Right atrium auricular region (tissue), 2 donors: ENCODE results near the gene FAM8A1. TPM values are rescaled to one million over a fixed set of nuclear protein-coding genes. Genes with fewer than 3 reads are reported as not detected.
"Not testable (repeated sequence)": the region's sequence is repeated elsewhere in the genome, so short reads cannot be mapped to it uniquely, and the experiment has no call there.

Experiments used
- DNase-seq: peaks from one replicate; pipeline ENCODE4 v3.0.0-alpha.2; 2019; ENCODE audit warnings: low spot score
- H3K27ac ChIP-seq, 2 donors: fragments of 200-600 bp; sonication (generic); 1 replicate in 1 of 2; 2 replicates in 1 of 2; pipeline ENCODE4 v1.5.1; 2016 to 2019
- H3K27me3 ChIP-seq, 2 donors: fragments of 200-600 bp; sonication (generic); one replicate each; pipeline versions ENCODE4 v1.5.1 to v1.6.0; 2017 to 2019
- H3K36me3 ChIP-seq: fragments of 200-600 bp; sonication (generic); one replicate; pipeline ENCODE4 v1.5.1; 2016
- H3K4me1 ChIP-seq, 2 donors: fragments of 200-600 bp; sonication (generic); one replicate each; pipeline versions ENCODE4 v1.5.1 to v1.6.0; 2017 to 2019
- H3K4me3 ChIP-seq, 2 donors: fragments of 200-600 bp; sonication (generic); 1 replicate in 1 of 2; 2 replicates in 1 of 2; pipeline ENCODE4 v1.5.1; 2017 to 2019; ENCODE audit warnings: mild to moderate bottlenecking in 1 of 2, moderate library complexity in 1 of 2
- H3K9me3 ChIP-seq, 2 donors: fragments of 200-600 bp; sonication (generic); one replicate each; pipeline ENCODE4 v1.5.1; 2019
- CTCF ChIP-seq, 2 donors: fragments of 200-600 bp; sonication (generic); IDR thresholded peaks; one replicate each; pipeline ENCODE4 v1.5.1; 2019; ENCODE audit warnings: antibody characterized with exemption in 2 of 2
- total RNA-seq, 2 donors: library from RNA; depleted of rRNA; stranded (reverse); fragments of >200 nt; gene quantifications; one replicate each; pipeline ENCODE4 v1.1.0, GENCODE V29; 2016

The FAM8A1 gene
- total RNA-seq, 2 donors from 2014 or later = 19.3 to 21.0 TPM

GRCh38 chr6:17565399-17565798 lies 34.7 kb upstream of the FAM8A1 start:
- Histone ChIP-seq H3K27ac (no peak overlapping the region), H3K27me3 (no peaks in the 10 kb centered on the region), H3K36me3 (no peaks in the 10 kb centered on the region), H3K4me1 (no peaks in the 10 kb centered on the region), H3K4me3 (no peak overlapping the region), H3K9me3 (peaks cover 0 to 4% of the 10 kb centered on the region in 2 donors)
- DNase-seq = no peak
- no peak for TF ChIP-seq CTCF (IDR thresholded peaks at IDR 0.05)

GRCh38 chr6:17574866-17575560 lies 25.1 kb upstream of the FAM8A1 start:
- Histone ChIP-seq H3K27me3 (no peaks in the 10 kb centered on the region), H3K4me1 (no peaks in the 10 kb centered on the region), H3K9me3 (peaks cover 0 to 14% of the 10 kb centered on the region in 2 donors), H3K27ac (no peak overlapping the region), H3K4me3 (no peak overlapping the region), H3K36me3 (no peaks in the 10 kb centered on the region)
- TF ChIP-seq CTCF (IDR thresholded peaks at IDR 0.05) = no peak
- no peak for DNase-seq

- no peak for DNase-seq
- no peaks in the 10 kb centered on the region for H3K4me1 ChIP-seq
- TF ChIP-seq CTCF (IDR thresholded peaks at IDR 0.05) = no peak
These were observed 23.0 kb upstream of the FAM8A1 start for GRCh38 chr6:17577059-17577458.

GRCh38 chr6:17580518-17581048 lies 19.5 kb upstream of the FAM8A1 start:
- no peak for DNase-seq

More at GRCh38 chr6:17577059-17577458, 23.0 kb upstream of the FAM8A1 start:
- Histone ChIP-seq H3K4me3 (no peak overlapping the region), H3K27me3 (no peaks in the 10 kb centered on the region), H3K36me3 (no peaks in the 10 kb centered on the region), H3K9me3 (peaks cover 0 to 14% of the 10 kb centered on the region in 2 donors), H3K27ac (no peak overlapping the region)

GRCh38 chr6:17581282-17581681 lies 18.8 kb upstream of the FAM8A1 start:
- H3K27ac ChIP-seq = peak overlapping the region in 1 of 2 donors; percentile 80
- not testable (repeated sequence) for H3K4me3 ChIP-seq

More at GRCh38 chr6:17580518-17581048, 19.5 kb upstream of the FAM8A1 start:
- Histone ChIP-seq H3K36me3 (no peaks in the 10 kb centered on the region), H3K4me3 (peak overlapping the region; percentile 46 to 66), H3K4me1 (peaks cover 0 to 7% of the 10 kb centered on the region in 2 donors), H3K9me3 (peaks cover 0 to 14% of the 10 kb centered on the region in 2 donors), H3K27me3 (no peaks in the 10 kb centered on the region), H3K27ac (peak overlapping the region; percentile 80 to 84)
- TF ChIP-seq CTCF (IDR thresholded peaks at IDR 0.05) = no peak

GRCh38 chr6:17583811-17584210 lies 16.3 kb upstream of the FAM8A1 start:
- Histone ChIP-seq H3K27me3 (no peaks in the 10 kb centered on the region), H3K4me1 (peaks cover 0 to 7% of the 10 kb centered on the region in 2 donors), H3K36me3 (no peaks in the 10 kb centered on the region), H3K9me3 (no peaks in the 10 kb centered on the region), H3K27ac (peak overlapping the region; percentile 67 to 74), H3K4me3 (peak overlapping the region in 1 of 2 donors; percentile 16)
- no peak for DNase-seq
- no peak for TF ChIP-seq CTCF (IDR thresholded peaks at IDR 0.05)

More at GRCh38 chr6:17581282-17581681, 18.8 kb upstream of the FAM8A1 start:
- DNase-seq, H3K4me1 ChIP-seq, H3K27me3 ChIP-seq, H3K36me3 ChIP-seq: not testable (repeated sequence)
- peaks cover 0 to 14% of the 10 kb centered on the region in 2 donors for H3K9me3 ChIP-seq
